ENCODE measurements around the gene GALNT2. TPM values are rescaled to one million over a fixed set of nuclear protein-coding genes. Genes with fewer than 3 reads are reported as not detected.

GALNT2 gene
- total RNA-seq, 1 experiment from 2014 or later = 152 TPM

GRCh38 chr1:230237009-230237370, 170.0 kb downstream of the GALNT2 start:
- BruUV-seq (replicated peaks) = no TSS peak
- POLR2A ChIA-PET = no interaction called here
- CTCF ChIA-PET = no interaction called here
- Histone ChIP-seq H3K4me1 (ENCODE audit: control insufficient read depth, insufficient read depth, low read length) (no peaks in the 10 kb centered on the region), H3K27me3 (ENCODE audit: control insufficient read depth, insufficient read depth, low read length) (no peaks in the 10 kb centered on the region), H3K4me3 (ENCODE audit: low read depth in 2 of 2, low read length in 2 of 2) (no peak overlapping the region), H3K36me3 (ENCODE audit: control insufficient read depth, insufficient read depth, low read length) (no peaks in the 10 kb centered on the region), H3K9me3 (ENCODE audit: control insufficient read depth, insufficient read depth, low read depth, low read length) (no peaks in the 10 kb centered on the region), H3K27ac (ENCODE audit: low read length) (no peak overlapping the region)
- TF ChIP-seq, protein P1, sequence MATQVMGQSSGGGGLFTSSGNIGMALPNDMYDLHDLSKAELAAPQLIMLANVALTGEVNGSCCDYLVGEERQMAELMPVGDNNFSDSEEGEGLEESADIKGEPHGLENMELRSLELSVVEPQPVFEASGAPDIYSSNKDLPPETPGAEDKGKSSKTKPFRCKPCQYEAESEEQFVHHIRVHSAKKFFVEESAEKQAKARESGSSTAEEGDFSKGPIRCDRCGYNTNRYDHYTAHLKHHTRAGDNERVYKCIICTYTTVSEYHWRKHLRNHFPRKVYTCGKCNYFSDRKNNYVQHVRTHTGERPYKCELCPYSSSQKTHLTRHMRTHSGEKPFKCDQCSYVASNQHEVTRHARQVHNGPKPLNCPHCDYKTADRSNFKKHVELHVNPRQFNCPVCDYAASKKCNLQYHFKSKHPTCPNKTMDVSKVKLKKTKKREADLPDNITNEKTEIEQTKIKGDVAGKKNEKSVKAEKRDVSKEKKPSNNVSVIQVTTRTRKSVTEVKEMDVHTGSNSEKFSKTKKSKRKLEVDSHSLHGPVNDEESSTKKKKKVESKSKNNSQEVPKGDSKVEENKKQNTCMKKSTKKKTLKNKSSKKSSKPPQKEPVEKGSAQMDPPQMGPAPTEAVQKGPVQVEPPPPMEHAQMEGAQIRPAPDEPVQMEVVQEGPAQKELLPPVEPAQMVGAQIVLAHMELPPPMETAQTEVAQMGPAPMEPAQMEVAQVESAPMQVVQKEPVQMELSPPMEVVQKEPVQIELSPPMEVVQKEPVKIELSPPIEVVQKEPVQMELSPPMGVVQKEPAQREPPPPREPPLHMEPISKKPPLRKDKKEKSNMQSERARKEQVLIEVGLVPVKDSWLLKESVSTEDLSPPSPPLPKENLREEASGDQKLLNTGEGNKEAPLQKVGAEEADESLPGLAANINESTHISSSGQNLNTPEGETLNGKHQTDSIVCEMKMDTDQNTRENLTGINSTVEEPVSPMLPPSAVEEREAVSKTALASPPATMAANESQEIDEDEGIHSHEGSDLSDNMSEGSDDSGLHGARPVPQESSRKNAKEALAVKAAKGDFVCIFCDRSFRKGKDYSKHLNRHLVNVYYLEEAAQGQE (IDR thresholded peaks at IDR 0.05; ENCODE audit: insufficient read depth in 1 of 2, low read depth in 2 of 2, low read length in 1 of 2) = no peak
- TF ChIP-seq POLR2AphosphoS5 (IDR thresholded peaks at IDR 0.05; ENCODE audit: low read depth, low read length) (no peak), TCF7L2 (IDR thresholded peaks at IDR 0.05; ENCODE audit: low read depth, low read length) (no peak), SIN3A (IDR thresholded peaks at IDR 0.05; ENCODE audit: borderline replicate concordance, insufficient read depth, low read depth, low read length) (no peak)
- TF ChIP-seq, protein P2, sequence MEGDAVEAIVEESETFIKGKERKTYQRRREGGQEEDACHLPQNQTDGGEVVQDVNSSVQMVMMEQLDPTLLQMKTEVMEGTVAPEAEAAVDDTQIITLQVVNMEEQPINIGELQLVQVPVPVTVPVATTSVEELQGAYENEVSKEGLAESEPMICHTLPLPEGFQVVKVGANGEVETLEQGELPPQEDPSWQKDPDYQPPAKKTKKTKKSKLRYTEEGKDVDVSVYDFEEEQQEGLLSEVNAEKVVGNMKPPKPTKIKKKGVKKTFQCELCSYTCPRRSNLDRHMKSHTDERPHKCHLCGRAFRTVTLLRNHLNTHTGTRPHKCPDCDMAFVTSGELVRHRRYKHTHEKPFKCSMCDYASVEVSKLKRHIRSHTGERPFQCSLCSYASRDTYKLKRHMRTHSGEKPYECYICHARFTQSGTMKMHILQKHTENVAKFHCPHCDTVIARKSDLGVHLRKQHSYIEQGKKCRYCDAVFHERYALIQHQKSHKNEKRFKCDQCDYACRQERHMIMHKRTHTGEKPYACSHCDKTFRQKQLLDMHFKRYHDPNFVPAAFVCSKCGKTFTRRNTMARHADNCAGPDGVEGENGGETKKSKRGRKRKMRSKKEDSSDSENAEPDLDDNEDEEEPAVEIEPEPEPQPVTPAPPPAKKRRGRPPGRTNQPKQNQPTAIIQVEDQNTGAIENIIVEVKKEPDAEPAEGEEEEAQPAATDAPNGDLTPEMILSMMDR (IDR thresholded peaks at IDR 0.05) = no peak
- DNase-seq (ENCODE audit: low read depth, low spot score) (no peak), ATAC-seq (no peak)
- in situ Hi-C loops (cut with HindIII; ENCODE audit: low pct_unique_long_range_greater_than_20kb, low sequenced_read_pairs) = no loop called here
- intact Hi-C loops (cut with micrococcal nuclease; ENCODE audit: unreplicated experiment) = no loop called here

DNA sequence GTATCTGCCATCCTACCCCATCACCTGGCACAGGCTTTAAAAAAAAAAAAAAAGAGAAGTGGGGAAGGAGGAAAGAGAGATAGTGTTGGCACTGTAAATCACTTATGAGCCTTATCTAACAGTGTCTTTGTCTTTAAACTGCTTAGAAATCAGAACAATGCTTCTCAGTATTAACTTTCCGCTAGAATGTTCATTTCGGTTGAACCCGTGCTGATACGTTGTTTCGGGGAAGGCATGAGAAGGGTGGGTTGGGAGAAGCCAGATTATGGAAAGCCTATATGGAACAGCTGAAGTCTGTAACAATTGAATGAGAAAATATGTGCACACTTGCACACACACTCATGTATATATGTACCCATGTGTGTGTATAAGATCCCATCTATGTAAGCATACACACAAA, 170.8 kb downstream of the GALNT2 start:
- H3K27me3 ChIP-seq (ENCODE audit: control insufficient read depth, insufficient read depth, low read length) = no peaks in the 10 kb centered on the region
- no peaks in the 10 kb centered on the region for H3K4me1 ChIP-seq (ENCODE audit: control insufficient read depth, insufficient read depth, low read length)
- CTCF ChIA-PET = no interaction called here
- POLR2A ChIA-PET = no interaction called here
- intact Hi-C loops (cut with micrococcal nuclease; ENCODE audit: unreplicated experiment) = no loop called here
- H3K36me3 ChIP-seq (ENCODE audit: control insufficient read depth, insufficient read depth, low read length) = no peaks in the 10 kb centered on the region
- DNase-seq (ENCODE audit: low read depth, low spot score) (no peak), ATAC-seq (no peak)
- no TSS peak for BruUV-seq (replicated peaks)
- H3K4me3 ChIP-seq (ENCODE audit: low read depth in 2 of 2, low read length in 2 of 2) = no peak overlapping the region
- no peaks in the 10 kb centered on the region for H3K9me3 ChIP-seq (ENCODE audit: control insufficient read depth, insufficient read depth, low read depth, low read length)
- no peak overlapping the region for H3K27ac ChIP-seq (ENCODE audit: low read length)
- in situ Hi-C loops (cut with HindIII; ENCODE audit: low pct_unique_long_range_greater_than_20kb, low sequenced_read_pairs) = no loop called here
- TF ChIP-seq, protein P2 (IDR thresholded peaks at IDR 0.05) = no peak
- TF ChIP-seq POLR2AphosphoS5 (IDR thresholded peaks at IDR 0.05; ENCODE audit: low read depth, low read length) (no peak), SIN3A (IDR thresholded peaks at IDR 0.05; ENCODE audit: borderline replicate concordance, insufficient read depth, low read depth, low read length) (no peak), TCF7L2 (IDR thresholded peaks at IDR 0.05; ENCODE audit: low read depth, low read length) (no peak)
- TF ChIP-seq, protein P1 (IDR thresholded peaks at IDR 0.05; ENCODE audit: insufficient read depth in 1 of 2, low read depth in 2 of 2, low read length in 1 of 2) = no peak
